NCI-H2107 treated with DMSO at 0.1 percent for 48 hours (cell line): ENCODE data around the gene POTEH.
"Not testable (repeated sequence)": the region's sequence is repeated elsewhere in the genome, so short reads cannot be mapped to it uniquely, and the experiment has no call there.

Experiments used
- DNase-seq: peaks from one replicate; lab custom pipeline; 2025; ENCODE audit not compliant: unreplicated experiment; lab: John Stamatoyannopoulos, UW

POTEH gene

GRCh38 chr22:15689749-15690125, at the start of gene POTEH:
Gene POTEH (plus strand): TSS chr22:15690026. CDS start chr22:15690078, 52 bp downstream.
- not testable (repeated sequence) for DNase-seq

DNA sequence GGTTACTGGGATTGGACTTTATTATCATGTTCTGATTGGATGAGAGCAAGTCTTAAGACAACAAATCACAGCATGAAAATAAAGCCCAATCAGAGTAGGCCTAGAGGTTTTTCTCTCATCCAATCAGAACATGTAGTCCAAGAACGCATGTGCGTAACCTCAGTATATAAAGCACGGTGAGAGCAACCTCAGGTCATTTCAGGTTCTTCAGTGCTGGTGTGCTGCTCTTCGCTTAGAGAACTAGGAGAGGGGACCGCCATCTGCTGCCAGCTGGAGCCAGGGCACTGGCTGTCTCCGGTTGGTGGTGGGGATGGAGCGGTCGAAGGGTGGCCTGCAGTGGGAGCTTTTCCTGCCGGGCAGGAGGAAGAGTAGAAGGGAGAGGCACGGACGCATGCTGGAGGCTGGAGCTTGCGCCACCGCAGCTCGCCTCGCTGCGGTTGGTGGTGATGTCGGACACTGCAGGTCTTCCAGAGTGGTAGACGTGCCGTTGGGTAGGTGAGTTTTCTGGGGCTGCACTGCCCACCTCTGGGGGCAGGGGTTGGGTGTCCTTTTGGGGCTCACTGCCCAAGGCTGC, 47.5 kb upstream of the POTEH start:
- not testable (repeated sequence) for DNase-seq

GRCh38 chr22:15651954-15652353, 37.9 kb upstream of the POTEH start:
- DNase-seq, result not testable (repeated sequence)

- DNase-seq, result not testable (repeated sequence)
Measured at GRCh38 chr22:15652738-15653137, 37.1 kb upstream of the POTEH start.

DNA sequence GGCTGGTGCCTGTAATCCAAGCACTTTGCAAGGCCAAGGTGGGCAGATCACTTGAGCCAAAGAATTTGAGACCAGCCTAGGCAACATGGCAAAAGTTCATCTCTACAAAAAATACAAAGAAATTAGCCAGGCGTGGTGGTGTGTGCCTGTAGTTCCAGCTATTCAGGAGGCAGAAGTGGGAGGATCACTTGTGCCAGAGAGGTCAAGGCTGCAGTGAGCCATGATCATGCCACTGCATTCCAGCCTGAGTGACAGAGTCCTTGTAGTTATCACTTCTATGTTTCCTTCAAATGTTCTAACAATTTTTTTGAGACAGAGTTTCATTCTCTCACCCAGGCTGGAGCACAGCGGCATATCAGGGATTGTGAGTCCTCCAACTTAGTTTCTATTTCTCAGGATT, 36.6 kb upstream of the POTEH start:
- DNase-seq, result not testable (repeated sequence)

DNA sequence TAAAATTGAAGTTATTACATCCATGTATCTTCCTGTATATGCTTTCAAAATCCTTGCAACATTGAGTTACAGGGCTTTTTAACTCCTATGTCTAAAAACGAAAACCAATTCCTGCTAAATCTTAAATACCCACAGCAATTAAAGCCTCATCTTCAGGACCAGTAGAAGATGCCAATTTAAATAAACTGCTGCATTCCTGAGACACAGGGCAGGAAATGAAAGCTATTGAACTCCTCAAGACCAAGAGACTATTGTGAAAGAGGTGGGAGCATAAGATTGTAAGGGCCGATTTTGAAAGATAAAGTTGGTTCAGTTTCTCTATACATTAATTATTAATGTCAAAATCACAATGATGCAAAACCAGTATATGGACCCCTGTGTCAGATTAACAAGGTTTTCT, 28.7 kb upstream of the POTEH start:
- DNase-seq, result not testable (repeated sequence)

DNA sequence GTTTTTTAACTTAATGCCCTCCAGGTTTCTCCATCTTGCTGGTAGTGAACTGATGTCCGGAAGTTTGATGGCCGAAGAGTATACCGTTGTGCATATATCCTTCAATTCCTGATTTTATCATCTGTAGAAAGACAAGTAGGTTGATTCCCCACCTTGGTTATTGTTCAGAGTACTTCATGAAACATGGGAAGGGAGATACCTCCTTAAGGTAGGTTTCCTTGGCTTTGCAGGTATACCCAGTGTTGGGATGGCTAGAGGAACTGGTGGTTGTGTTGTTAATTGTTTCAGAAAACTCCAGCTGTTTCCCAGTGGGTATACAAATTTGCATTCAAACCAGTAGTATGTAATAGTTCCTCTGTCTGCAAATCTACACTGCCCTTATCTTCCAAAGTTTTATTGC, 25.1 kb upstream of the POTEH start:
- DNase-seq, result not testable (repeated sequence)

DNA sequence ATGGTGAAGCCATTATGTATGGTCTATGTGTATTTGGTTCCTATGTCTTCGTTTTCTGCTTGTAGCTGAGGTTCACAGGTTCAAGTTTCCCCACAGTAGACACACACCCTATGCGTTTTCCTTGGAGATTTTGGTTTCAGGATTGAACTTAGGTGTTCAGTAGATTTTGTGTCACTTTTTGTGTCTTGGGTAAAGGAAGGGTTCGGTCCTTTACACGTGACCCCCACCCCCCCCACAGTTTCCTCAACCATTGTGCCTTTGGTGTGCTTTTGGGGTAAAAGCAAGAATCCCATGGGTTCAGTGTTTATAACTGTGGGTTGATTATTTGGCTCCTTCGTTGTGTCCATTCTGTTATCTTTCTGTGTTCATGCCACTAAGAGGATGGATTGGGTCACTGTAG, 24.3 kb upstream of the POTEH start:
- DNase-seq, result not testable (repeated sequence)

- DNase-seq, result not testable (repeated sequence)
Measured at GRCh38 chr22:15669430-15669829, 20.4 kb upstream of the POTEH start.

DNA sequence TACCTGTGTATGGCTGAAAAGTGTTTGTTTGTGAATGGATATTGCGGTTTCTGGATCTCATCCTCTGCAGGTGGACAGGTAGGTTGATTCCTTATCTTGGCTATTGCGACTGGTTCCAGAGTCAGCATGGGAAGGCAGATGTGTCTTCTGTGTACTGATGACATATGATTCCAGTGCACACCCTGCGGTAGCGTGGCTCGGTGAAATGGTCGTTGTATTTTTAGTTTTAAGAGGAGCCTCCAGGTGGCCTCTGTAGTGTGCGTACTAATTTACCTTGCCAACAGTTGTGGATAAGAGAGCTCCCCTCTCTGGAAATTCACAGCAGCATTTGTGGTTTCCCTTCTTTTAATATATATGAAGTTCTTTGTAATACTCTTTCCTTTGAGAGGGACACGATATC, 10.1 kb upstream of the POTEH start:
- not testable (repeated sequence) for DNase-seq

DNA sequence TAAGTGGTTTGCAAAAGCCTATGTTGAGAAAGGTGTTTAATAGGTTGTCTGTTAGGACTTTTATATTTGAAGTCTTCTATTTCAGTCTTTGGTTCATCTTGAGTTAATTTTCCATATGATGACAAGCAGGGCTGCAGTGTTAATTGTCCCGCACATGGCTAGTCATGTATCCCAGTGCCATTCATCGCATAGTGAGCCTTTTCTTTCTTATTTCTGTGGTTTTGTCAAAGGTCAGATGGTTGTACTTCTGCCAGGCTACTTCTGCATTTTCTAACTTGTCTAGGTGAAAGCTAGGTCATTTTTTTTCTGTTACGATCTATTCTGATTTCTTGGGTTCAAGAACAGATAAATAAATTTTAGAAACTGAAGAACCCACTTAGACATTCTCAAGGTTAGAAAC, 5.7 kb upstream of the POTEH start:
- DNase-seq, result not testable (repeated sequence)

DNA sequence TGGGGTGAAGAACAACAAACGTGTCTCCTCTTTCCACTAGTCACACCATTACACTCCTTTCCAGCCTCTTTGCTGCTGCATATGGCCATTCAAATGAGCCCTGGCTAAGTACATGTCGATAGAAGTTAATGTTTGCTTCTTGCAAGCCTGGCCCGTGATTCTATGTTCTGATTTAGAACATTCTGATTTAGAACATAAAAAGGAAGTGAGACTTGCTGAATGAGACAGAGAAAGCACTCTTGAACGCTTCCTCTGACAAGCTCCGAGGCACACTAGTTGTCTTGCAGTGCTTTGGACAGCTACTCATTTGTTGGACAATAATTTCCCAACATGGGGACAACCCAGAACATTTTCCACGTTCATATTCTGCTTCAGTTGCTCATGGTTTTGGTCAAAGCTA, 5.1 kb upstream of the POTEH start:
- DNase-seq, result not testable (repeated sequence)

DNA sequence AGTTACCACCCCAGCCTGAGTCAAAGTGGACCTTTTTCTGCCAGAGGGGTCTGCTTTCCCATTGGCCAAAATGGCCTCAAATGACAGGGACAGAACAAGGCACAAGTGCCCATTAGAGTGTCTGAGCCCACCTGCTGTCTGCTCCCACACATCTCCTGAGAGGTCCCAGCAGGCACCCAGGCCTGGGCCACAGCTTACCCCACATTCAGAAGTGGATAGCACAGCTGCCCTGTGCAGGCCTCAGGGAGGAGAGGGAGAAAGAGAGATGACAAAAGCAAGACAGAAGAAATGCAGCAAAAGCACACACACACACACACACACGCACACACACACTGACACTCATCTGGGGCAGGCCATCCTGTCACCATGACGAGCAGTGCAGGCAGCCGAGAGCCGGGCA, 4.2 kb upstream of the POTEH start:
- DNase-seq, result not testable (repeated sequence)

- DNase-seq, result not testable (repeated sequence)
Measured at GRCh38 chr22:15687086-15687485, 2.7 kb upstream of the POTEH start.

- not testable (repeated sequence) for DNase-seq
Measured at GRCh38 chr22:15687676-15688075, 2.1 kb upstream of the POTEH start.

- not testable (repeated sequence) for DNase-seq
Measured at GRCh38 chr22:15688090-15688489, 1.7 kb upstream of the POTEH start.

- DNase-seq, result not testable (repeated sequence)
Measured at GRCh38 chr22:15689012-15689748, 646 bp upstream of the POTEH start.

- not testable (repeated sequence) for DNase-seq
Measured at GRCh38 chr22:15713600-15713999, 23.8 kb downstream of the POTEH start.

DNA sequence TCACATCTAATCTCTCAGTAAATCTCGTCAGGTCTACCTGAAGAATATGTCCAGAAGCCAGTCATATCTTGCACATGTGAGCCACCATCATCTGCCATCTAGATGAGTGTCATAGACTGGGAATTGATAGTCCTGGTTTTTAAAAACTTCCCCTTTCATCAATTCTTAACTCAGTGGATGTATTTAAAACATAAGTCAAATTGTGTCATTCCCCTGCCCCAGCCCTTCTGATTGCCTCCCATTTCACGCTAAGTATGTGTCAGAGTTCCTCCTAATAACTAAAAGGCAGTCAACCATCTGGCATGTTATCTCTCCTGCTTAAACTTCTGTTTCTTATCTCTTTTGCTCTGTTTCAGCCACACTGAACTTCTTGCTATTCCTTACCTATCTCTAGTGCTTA, 24.3 kb downstream of the POTEH start:
- DNase-seq, result not testable (repeated sequence)

DNA sequence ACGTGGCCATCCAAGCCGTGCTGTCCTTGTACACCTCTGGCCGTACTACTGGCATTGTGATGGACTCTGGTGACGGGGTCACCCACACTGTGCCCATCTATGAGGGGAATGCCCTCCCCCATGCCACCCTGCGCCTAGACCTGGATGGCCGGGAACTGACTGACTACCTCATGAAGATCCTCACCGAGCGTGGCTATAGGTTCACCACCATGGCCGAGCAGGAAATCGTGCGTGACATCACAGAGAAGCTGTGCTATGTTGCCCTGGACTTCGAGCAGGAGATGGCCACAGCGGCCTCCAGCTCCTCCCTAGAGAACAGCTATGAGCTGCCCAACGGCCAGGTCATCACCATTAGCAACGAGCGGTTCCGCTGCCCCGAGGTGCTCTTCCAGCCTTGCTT, 32.1 kb downstream of the POTEH start:
- not testable (repeated sequence) for DNase-seq

- not testable (repeated sequence) for DNase-seq
Measured at GRCh38 chr22:15729209-15729917, 39.5 kb downstream of the POTEH start.

DNA sequence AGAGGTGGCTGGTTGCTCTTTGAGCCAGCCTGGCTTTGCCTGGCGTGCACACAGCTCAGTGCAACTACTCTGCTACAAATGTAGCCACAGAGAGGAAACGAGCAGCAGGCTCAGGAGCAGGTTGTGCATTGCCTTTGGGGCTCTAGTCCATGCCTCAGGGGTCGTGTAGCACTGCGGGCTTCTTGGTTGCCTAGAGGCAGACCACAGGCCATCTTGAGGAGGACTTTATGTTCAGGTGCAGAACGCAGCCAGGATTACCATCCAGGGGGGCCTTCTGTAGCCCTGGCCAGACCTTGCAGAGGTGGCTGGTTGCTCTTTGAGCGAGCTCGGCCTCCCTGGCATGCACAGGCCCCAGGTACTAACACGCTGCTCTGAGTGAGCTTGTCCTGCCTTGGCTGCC, 41.2 kb downstream of the POTEH start:
- DNase-seq, result not testable (repeated sequence)
